Medulla oblongata (tissue), 1 donor: ENCODE measurements around the gene DSEL.

Experiments
- DNase-seq: peaks from one replicate; pipeline ENCODE4 v3.0.0-alpha.2; 2015; ENCODE audit errors: extremely low spot score

Gene DSEL

GRCh38 chr18:67516539-67517443 lies at the start of gene DSEL:
TSS of gene DSEL (minus strand) at chr18:67516720. CDS start at chr18:67514608, 2,112 bp downstream.
- DNase-seq, result peak; percentile 98

GRCh38 chr18:67553437-67553836 lies 36.9 kb upstream of the DSEL start:
- no peak for DNase-seq

- DNase-seq, result no peak
Measured at GRCh38 chr18:67550872-67551520, 34.5 kb upstream of the DSEL start.

GRCh38 chr18:67549946-67550345 lies 33.4 kb upstream of the DSEL start:
- no peak for DNase-seq

GRCh38 chr18:67545681-67546080 lies 29.2 kb upstream of the DSEL start:
- DNase-seq, result no peak

GRCh38 chr18:67540559-67540958 lies 24.0 kb upstream of the DSEL start:
- no peak for DNase-seq

GRCh38 chr18:67531929-67532328 lies 15.4 kb upstream of the DSEL start:
- DNase-seq, result no peak

GRCh38 chr18:67525328-67526099 lies 9.0 kb upstream of the DSEL start:
- DNase-seq, result peak; percentile 76

- DNase-seq, result peak; percentile 27
Measured at GRCh38 chr18:67520351-67520921, 3.9 kb upstream of the DSEL start.

- DNase-seq, result no peak
Measured at GRCh38 chr18:67519592-67519991, 3.1 kb upstream of the DSEL start.

- DNase-seq, result no peak
Measured at GRCh38 chr18:67518566-67518965, 2.0 kb upstream of the DSEL start.

- DNase-seq, result no peak
Measured at GRCh38 chr18:67517444-67517765, 885 bp upstream of the DSEL start.

GRCh38 chr18:67515942-67516538 lies 480 bp downstream of the DSEL start:
- DNase-seq, result peak; percentile 92

- peak; percentile 41 for DNase-seq
Measured at GRCh38 chr18:67514901-67515540, 1.5 kb downstream of the DSEL start.

GRCh38 chr18:67514465-67514864 lies 2.1 kb downstream of the DSEL start:
- peak; percentile 23 for DNase-seq

- peak; percentile 11 for DNase-seq
Measured at GRCh38 chr18:67513280-67513679, 3.2 kb downstream of the DSEL start.

GRCh38 chr18:67511840-67512239 lies 4.7 kb downstream of the DSEL start:
- DNase-seq, result peak; percentile 69

GRCh38 chr18:67510831-67511230 lies 5.7 kb downstream of the DSEL start:
- peak; percentile 42 for DNase-seq

GRCh38 chr18:67509741-67510391 lies 6.7 kb downstream of the DSEL start:
- peak; percentile 77 for DNase-seq

- no peak for DNase-seq
Measured at GRCh38 chr18:67508146-67508545, 8.4 kb downstream of the DSEL start.

- DNase-seq, result no peak
Measured at GRCh38 chr18:67504739-67505138, 11.8 kb downstream of the DSEL start.
